ENCODE measurements around the gene OGFR. TPM values are rescaled to one million over a fixed set of nuclear protein-coding genes. Genes with fewer than 3 reads are reported as not detected.

The OGFR gene
- total RNA-seq, 1 donor from 2014 or later: 31.0 TPM

DNA sequence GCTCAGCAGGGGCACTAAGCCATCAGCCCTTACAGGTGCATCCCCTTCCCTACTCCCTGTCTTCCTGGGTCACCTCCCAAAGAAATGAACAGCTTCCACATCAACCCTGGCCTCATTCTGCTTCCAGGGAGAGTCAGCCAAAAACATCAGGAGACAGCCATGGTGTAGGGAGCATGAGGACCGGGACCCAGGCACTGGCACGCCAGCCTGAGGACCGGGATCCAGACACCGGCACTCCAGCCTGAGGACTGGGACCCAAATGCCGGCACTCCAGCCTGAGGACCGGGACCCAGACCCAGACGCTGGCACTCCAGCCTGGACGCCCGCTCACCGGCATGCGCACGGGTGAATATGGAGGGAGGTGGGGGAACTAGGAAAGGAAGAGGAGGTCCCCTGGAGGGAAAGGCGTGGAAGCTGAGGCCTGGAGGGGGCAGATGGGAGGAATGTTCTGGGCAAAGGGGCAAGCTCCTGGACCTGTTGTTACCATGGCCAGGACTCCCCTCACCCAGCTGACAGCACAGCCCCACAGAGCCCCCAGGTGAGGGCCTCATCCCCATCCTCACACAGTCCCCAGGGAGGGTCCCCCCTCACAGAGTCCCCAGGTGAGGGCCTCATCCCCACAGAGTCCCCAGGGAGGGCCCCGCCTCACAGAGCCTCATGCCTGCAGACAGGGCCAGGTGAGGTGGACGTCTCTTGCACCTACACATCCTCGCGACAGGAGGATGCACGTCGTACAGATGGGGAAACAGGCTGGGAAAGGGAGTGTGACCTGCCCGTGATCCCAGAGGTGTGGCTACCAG lies 34.3 kb upstream of the OGFR start:
- Mint-ChIP-seq H3K27ac (no peak overlapping the region), H3K27me3 (peaks cover 27% of the 10 kb centered on the region), H3K9me3 (ENCODE audit: low read depth) (no peaks in the 10 kb centered on the region), H3K4me1 (ENCODE audit: low read depth) (peaks cover 14% of the 10 kb centered on the region), H3K36me3 (ENCODE audit: insufficient read depth) (no peaks in the 10 kb centered on the region), H3K4me3 (ENCODE audit: low read depth) (no peak overlapping the region)
- no peak for DNase-seq (ENCODE audit: low spot score, unreplicated experiment)
- TF ChIP-seq CTCF (IDR thresholded peaks at IDR 0.05; ENCODE audit: unreplicated experiment): no peak

DNA sequence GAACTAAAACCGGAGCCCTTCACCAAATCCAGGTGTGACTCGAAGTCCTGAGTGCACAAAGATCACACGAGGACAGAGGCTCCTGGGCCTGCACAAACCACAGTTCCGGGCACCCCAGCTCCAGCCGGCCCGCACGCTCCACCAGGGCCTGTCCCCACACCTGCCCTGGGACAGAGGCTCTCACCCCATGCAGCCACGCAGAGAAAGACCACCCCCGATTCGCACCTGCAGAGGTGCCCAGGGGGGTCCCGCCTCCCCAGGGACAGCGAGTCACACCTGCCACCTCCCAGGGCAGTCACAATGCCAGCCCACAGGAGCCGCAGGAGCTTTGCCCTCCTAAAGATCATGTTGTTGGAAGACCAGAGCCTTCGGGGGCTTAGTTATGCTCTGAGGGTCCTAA lies 33.7 kb upstream of the OGFR start:
- H3K4me1 Mint-ChIP-seq (ENCODE audit: low read depth): peaks cover 14% of the 10 kb centered on the region

DNA sequence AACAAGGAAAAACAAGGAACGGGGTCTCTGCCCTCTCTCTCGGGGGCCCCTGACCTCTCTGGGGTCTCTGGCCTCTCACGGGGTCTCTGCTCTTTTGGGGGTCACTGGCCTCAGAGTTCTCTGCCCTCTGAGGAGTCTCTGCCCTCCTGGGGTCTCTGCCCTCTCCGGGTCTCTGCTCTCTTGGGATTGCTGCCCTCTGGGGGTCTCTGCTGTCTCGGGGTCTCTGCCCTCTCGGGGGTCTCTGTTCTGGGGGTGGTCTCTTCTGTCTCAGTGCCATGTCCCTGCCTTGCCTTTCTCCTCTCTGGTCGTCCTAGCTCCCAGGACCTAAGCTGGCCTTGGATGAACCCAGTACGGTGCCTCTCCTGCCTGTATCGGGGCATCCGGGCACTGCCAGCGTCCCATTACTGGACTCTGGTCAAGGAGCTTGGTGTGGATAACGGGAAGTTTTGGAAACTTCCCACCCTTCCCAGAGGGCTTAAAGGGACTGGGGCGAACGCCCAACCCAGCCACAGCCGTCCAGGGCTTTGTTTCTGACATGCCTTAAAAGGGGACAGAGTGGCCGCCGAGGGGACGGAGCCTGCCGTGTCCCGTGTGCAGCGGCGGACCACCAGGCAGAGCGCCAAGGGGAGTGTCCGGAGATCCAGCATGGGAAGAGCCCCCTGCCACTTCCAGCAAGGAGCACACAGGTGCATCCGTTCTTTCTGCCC lies 33.1 kb upstream of the OGFR start:
- DNase-seq (ENCODE audit: low spot score, unreplicated experiment): no peak
- peaks cover 14% of the 10 kb centered on the region for H3K4me1 Mint-ChIP-seq (ENCODE audit: low read depth)
- H3K27ac Mint-ChIP-seq: no peak overlapping the region
- H3K27me3 Mint-ChIP-seq: peaks cover 30% of the 10 kb centered on the region
- H3K36me3 Mint-ChIP-seq (ENCODE audit: insufficient read depth): no peaks in the 10 kb centered on the region
- no peak overlapping the region for H3K4me3 Mint-ChIP-seq (ENCODE audit: low read depth)
- no peak for TF ChIP-seq CTCF (IDR thresholded peaks at IDR 0.05; ENCODE audit: unreplicated experiment)
- no peaks in the 10 kb centered on the region for H3K9me3 Mint-ChIP-seq (ENCODE audit: low read depth)

More for the DNA sequence above, 33.7 kb upstream of the OGFR start:
- no peaks in the 10 kb centered on the region for H3K9me3 Mint-ChIP-seq (ENCODE audit: low read depth)
- H3K4me3 Mint-ChIP-seq (ENCODE audit: low read depth): no peak overlapping the region
- H3K27me3 Mint-ChIP-seq: peaks cover 31% of the 10 kb centered on the region
- H3K36me3 Mint-ChIP-seq (ENCODE audit: insufficient read depth): no peaks in the 10 kb centered on the region
- no peak for TF ChIP-seq CTCF (IDR thresholded peaks at IDR 0.05; ENCODE audit: unreplicated experiment)
- H3K27ac Mint-ChIP-seq: no peak overlapping the region
- no peak for DNase-seq (ENCODE audit: low spot score, unreplicated experiment)

DNA sequence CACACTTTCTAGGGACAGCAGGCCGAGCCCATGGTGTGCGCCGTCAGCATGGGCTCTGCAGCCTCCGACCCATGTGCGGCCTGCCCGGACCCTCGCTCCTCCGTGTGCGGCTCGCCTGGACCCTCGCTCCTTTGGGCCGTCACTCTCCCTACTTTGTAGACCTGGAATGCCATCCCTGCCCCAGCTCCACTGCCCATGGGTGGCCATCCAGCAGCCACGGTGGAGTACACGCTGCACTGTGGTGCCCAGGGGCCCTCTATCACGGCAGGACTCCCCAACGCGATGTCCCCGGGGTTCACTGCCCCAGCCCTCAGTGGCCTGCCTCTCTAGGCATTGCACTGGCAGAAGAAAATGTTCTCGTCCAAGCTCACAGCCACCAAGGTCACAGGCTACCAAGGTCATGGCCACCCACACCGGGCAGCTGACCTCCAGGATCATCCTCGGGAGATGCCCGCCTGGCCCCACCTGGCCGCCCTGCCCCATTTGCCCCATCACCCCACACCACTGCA lies 32.5 kb upstream of the OGFR start:
- no peaks in the 10 kb centered on the region for H3K36me3 Mint-ChIP-seq (ENCODE audit: insufficient read depth)
- peaks cover 27% of the 10 kb centered on the region for H3K27me3 Mint-ChIP-seq
- H3K27ac Mint-ChIP-seq: no peak overlapping the region
- TF ChIP-seq CTCF (IDR thresholded peaks at IDR 0.05; ENCODE audit: unreplicated experiment): no peak
- no peaks in the 10 kb centered on the region for H3K9me3 Mint-ChIP-seq (ENCODE audit: low read depth)
- no peak for DNase-seq (ENCODE audit: low spot score, unreplicated experiment)
- peaks cover 14% of the 10 kb centered on the region for H3K4me1 Mint-ChIP-seq (ENCODE audit: low read depth)
- no peak overlapping the region for H3K4me3 Mint-ChIP-seq (ENCODE audit: low read depth)

DNA sequence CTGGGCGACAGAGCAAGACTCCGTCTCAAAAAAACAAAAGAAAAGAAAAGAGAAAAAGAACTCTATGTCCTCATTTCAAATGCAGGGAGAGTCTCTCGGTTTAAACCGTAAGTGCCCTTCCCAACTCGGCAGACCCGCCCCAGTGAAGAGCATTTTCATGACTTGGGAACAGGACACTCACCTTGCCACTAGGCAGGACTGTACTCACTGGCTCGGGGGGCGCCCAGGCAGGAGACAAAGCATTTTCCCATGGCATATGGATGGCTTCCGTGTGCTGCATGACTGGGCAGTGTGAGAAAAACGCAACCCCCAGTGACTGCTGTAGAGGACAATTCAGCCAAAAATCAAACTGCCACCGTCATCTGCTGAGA lies 32.0 kb upstream of the OGFR start:
- H3K4me3 Mint-ChIP-seq (ENCODE audit: low read depth): no peak overlapping the region
- H3K36me3 Mint-ChIP-seq (ENCODE audit: insufficient read depth): no peaks in the 10 kb centered on the region
- TF ChIP-seq CTCF (IDR thresholded peaks at IDR 0.05; ENCODE audit: unreplicated experiment): no peak
- H3K4me1 Mint-ChIP-seq (ENCODE audit: low read depth): peaks cover 14% of the 10 kb centered on the region
- H3K27ac Mint-ChIP-seq: no peak overlapping the region
- H3K27me3 Mint-ChIP-seq: peaks cover 27% of the 10 kb centered on the region
- H3K9me3 Mint-ChIP-seq (ENCODE audit: low read depth): no peaks in the 10 kb centered on the region
- DNase-seq (ENCODE audit: low spot score, unreplicated experiment): no peak

All from progenitor cell of endocrine pancreas (in vitro differentiated cells).